Stimulated activated CD8-positive, alpha-beta memory T cell treated with anti-CD3 and anti-CD28 coated beads, Interleukin-4, amount 100 ng/mL, for 1 hour (primary cell): Measurements from ENCODE around the gene SLC16A9.
"Not testable (repeated sequence)": the region's sequence is repeated elsewhere in the genome, so short reads cannot be mapped to it uniquely, and the experiment has no call there.

ENCODE experiments used
- DNase-seq, 2 donors: peaks; one replicate each; pipeline ENCODE4 v3.0.0-alpha.2; 2020; ENCODE audit warnings: low read depth in 2 of 2, low spot score in 1 of 2

Gene SLC16A9

DNA sequence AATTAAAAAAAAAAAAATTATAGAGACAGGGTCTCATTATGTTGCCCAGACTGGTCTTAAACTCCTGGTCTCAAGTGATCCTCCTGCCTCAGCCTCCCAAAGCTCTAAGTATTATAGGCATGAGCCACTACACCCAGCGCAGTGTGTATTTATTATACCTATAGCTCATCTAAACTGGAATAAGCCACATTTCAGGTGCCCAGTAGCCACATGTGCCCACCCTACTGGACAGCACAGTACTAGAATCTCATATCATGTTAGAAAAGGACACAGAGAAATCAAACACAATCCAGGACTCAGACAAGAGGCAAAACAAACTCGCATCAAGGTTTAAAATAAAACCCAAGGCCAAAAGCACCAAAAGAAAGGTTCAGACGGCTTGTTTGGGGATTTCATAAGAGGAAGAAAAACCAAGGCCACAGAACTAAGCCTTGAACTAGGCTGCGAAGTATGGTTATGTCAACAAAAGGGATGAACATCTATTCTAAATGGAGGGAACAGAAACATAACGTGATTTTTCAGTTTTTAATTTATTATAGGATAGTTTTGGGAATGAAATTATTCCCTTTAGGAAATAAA lies 32.3 kb downstream of the SLC16A9 start:
- no peak for DNase-seq

DNA sequence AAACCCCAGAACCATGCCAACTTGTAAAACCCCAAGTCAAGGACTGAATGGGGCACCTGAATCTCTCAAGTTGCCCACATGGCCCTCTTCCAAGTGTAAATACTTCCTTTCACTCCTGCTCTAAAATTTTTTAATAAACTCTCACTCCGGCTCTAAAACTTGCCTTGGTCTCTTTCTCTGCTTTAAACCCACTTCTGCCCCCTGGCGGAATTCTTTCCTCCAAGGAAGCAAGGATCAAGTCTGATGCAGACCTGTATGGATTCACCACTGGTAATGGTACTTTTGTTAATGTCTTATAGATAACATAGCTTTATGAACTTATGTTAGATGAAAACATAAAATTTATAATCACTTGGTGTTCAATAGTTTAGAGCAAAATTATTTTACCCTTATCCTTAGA lies 33.8 kb downstream of the SLC16A9 start:
- no peak for DNase-seq

DNA sequence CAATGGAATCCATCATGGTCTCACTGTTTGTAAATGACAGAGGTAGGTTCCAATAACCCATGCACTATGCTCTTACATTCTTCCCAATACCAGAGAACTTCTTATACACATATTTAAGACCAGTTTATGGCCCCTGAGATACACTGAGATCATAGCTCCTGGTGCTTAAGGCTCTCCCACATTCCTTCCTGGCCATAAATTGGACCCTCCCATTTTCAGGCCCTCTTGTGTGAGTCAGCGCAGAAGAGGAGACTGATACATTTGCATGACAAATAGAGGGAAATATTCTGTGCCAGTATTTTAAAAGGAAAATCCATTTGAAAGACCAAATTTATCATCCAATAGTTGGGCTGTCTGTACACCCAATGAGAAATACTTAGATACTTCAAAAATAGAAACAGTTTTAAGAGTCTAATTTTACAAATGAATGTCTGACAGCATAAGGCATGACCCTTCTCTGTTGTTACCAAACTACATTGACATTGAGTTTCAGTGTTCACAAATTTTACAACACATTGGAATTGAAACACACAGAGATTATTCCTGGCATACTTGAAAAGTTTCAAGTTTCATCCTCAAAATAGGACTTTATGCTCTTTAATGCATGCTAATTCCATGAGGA lies 35.3 kb downstream of the SLC16A9 start:
- no peak for DNase-seq

DNA sequence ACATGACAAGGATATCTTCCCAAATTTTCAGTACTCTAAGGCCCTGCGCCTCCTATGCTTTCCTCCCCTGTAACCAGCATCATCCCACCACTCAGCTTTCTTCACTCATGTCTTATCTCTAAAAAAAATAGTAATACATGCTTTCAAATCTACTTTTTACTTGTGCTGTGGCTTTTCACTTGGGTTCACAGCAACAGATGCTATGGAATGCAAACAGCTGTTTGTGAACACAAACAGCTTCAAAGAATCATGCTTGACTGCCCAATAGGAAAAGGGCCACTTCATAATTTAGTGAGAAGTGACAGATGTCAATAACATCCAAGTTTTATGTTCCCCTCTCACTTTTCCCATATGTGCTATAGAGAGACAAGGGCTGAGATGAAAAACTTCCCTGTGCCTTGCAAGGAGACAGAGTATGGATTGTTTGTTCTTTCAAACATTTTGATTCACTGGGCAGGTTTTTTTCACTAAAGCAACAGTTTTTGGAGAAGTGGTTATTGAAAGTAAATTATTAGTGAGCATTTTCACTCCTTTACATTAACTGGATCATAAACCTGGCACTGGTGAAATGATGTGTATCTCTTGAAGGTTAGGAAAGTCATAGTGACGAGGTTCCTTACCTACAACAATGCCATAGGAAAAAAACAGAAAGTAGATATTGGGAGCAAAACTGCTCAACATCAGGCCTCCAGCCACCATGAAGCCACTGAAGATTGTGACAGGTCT lies 37.3 kb downstream of the SLC16A9 start:
- no peak for DNase-seq

DNA sequence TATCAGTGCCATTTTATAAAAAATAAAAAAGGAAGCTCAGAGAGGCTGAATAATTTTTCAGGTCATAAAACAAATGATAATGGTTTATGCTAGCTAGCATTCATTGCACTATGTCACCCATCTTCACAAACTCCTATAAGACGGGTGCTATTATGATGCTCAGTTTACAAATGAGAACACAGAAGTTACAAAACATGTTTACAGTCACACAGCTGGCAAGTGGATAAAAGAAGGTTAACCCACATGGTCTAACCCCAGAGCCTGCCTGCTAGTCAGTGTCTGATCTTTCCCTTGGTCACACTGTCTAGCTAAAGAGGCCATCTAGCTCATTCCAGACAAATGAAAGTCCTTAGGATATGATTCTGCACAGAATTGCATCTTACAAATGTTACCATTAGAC lies 39.4 kb downstream of the SLC16A9 start:
- DNase-seq, result no peak

DNA sequence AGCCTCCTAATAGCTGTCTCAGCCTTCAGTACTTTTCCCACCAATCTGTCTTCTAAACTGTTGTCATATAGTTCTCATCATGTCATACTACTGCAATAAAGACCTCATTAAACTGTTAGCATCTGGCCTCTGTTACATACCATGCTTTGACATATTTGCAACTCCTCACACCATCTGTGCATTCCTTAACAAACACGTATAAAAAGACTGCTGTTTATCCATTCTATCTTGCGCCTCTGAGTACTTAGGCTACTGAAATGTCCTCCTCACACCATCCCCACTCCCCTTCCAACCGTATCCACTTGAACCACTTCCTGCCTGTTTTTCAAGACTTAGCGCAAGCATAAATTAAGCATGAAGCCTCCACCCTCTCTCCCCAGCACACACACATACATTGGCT lies 41.6 kb downstream of the SLC16A9 start:
- DNase-seq, result no peak

DNA sequence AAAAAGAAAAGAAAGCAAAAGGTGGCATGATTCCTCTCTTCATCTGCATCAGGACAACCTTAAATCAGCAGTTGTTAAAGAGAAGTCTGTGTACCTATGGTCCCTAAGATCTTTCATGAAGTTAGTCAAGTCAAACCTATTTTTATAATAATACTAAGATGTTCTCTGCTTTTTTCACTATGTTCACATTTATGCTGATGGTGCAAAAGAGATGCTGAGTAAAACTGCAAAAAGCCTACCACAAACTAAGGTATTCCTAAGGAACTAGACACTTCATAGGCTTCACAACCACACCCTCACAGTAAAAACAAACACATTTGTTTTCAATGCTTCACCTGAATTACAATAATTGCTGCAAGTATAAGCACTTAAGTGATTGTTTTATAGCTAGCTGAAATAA lies 43.3 kb downstream of the SLC16A9 start:
- no peak for DNase-seq

DNA sequence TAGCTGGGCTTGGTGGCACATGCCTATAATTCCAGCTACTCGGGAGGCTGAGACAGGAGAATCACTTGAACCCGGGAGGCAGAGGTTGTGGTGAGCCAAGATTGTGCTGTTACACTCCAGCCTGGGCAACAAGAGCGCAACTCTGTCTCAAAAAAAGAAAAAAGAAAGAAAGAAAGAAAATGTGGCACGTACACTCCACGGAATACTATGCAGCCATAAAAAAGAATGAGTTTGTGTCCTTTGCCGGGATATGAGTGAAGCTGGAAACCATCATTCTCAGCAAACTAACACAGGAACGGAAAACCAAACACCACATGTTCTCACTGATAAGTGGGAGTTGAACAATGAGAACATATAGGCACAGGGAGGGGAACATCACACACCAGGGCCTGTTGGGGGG lies 46.4 kb downstream of the SLC16A9 start:
- DNase-seq, result not testable (repeated sequence)

DNA sequence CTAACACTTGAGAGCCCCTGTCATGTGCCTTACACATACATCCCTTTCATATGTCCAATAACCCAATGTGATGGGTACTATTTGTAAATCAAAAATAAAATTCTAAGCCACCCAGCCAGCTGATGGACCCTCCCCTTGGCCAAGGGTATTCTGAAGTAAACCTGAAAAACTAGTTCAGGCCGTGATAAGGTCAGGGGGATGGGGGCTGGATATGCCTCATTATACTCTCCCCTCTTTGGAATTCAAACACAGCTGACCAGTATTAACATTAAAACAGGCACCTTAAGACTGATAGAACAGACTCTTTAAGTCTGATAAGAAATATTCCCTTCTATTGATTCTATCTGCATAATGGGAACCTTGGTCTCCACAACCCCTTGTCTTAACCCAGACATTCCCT lies 51.9 kb downstream of the SLC16A9 start:
- DNase-seq, result no peak

DNA sequence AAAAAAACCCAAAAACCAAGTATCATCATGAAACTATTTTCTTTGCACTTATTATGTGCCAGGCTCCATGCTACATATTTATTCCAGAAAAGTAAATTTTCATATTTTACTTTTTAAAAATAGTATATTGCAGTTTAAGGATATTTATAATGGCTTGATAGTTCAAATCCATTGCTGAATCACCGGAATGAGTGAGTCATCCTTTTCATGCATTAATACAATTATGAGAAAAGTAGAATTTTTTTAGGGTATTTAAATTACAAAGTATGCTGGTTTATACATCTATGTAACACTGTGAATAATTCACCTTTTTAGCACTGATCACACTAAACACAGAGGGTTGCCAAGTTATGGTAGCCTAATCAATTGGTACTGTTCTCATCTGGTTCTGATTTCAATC lies 54.3 kb downstream of the SLC16A9 start:
- no peak for DNase-seq

DNA sequence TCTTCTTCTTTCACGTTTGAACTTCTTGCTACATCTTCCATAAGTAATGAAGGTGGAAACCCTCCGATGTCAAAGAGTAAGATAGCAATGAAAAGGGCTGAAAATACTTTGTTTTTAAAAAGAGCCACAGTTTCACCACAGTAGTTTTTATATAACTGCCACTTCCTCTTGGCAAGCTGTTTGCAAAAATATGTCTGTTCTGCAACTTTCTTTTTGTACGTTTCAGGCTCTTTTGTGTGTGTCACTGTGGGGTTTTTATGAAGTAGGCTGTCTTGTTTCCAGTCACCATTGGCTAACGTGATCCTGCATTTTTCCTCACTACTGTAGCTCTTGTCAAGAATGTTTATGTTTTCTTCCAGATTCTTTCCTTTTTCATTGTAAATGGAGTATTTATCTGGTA lies 55.6 kb downstream of the SLC16A9 start:
- DNase-seq, result no peak

DNA sequence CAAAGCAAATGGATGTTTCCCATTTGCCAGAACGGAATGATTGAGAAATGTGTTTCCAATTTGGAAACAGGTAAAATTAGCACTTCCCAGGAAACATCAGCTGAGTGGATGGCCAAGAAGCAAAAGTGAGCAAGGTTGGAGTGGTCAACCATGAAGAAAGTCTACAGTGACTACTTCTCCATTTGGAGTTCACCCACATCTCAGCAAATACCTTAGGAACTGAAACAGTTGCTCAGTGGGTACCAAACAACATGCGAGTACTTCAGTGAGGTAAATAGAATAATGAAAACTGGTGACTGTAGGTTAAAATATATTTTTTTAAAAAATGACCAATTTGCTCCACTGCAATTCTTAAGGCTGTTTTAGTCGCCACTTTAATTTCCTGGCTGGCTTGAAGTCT lies 57.7 kb downstream of the SLC16A9 start:
- no peak for DNase-seq

DNA sequence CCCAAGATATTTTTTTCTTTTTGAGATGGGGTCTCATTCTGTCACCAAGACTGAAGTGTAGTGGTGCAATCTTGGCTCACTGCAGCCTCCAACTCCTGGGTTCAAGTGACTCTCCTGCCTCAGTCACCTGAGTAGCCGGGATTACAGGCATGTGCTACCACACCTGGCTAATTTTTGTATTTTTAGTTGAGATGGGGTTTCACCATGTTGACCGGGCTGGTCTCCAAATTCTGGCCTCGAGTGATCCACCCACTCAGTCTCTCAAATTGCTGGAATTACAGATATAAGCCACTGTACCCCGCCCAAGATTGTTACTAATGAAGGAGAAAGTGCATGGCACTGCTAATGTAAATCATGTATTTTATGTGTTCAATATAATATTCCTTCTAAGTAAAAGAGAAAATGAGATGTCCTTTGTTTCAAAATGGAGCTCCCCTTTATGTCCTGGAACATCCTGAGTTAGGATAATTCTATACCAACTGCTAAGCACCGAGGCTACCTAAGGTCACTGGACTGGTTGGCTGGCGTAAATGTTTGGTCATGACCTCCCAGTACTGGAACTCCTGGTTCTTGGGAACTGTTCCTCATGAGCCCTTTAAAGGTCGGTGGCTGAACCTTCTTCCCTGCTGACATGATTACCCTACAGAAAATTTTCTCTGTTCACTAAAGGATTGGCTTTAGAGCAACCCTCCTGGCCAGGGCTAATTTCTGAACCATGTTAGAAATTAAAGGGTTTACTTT lies 59.9 kb downstream of the SLC16A9 start:
- DNase-seq, result no peak

DNA sequence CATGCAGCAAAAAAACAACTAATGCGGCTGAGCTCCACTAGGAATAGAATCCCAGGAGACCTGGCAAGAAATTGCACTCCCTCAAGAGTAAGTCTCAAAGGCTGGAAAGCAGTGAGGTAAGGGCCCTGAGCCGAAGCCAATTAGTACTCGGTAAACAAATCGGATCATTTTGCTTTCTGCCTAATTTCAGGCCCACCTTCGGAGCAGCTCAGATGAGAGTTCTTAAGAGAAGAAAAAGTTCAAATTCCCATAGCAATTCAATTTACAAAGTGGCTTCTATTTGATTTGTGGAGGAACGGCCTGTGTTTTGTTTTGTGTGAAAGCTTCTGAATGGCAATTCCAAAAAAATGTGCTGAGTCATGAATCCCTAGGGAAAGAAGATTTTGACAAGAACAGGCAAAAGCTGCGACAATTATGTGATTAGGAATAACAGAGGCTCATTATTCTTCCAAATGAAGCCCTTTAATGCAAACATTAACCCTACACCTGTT lies 60.9 kb downstream of the SLC16A9 start:
- DNase-seq, result no peak

DNA sequence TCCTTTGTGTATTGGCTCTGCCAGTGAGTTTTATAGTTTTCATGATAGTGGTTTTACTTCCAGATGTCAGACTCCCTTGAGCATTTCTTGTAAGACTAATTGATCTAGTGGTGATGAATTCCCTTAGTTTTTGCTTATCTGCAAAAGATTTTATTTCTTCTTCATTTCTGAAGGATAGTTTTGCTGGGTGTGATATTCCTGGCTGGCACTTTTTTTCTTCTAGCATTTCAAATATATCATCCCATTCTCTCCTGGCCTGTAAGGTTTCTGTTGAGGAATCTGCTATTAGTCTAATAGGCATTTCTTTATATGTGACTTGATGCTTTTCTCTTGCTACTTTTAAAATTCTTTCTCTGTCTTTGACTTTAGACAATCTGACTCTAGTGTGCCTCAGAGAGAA lies 64.8 kb downstream of the SLC16A9 start:
- DNase-seq, result no peak

DNA sequence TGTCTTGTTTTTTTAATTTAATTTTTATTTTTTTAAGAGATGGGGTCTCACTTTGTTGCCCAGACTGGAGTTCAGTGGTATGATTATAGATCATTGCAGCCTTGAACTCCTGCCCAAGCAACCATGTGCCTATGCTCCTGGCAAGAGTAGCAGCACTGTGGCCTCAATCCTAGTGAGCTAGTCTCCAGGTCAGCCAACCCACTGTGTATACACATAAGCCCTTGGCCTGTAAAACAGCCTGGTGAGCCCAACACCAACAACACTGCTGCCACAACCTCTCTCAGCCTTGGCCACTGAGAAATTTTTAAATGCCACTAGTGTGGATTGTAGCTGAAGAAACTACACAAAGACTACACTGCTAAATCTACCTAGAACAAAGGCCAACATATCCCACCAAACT lies 68.0 kb downstream of the SLC16A9 start:
- not testable (repeated sequence) for DNase-seq

DNA sequence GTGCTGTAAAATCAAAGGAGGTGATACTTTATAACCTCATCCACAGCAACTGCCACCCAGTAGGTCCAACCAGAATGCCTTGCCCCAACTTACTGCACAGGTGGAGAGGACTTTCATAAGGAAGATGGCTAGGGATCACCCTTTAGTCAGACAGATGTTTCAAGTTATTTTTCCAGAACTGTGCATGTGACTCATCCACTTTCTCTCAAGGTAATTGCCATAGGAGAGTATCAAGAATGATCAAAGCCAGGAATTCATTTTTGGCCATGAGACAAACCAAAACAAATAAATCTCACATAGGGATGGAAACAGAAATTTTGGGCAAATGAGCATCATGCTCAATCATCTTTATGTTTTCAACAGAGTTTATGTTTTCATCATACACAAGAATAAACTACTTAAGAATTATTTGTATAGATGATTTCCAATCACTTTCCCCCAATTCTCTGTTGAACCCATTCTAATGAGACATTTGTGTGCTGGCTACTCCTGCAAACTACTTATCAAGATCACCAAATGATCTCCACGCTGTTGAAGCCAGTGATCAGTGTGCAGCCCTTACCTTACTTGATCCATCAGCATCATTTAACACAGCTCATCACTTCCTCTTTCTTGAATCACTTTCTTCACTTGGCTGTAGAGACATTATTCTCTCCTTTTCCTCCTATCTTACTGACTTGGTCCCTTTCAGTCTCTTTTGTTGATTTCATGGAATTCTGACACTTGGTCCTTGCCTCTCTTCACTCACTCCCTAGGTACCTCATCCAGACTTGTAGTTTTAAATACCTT lies 74.0 kb downstream of the SLC16A9 start:
- no peak for DNase-seq

DNA sequence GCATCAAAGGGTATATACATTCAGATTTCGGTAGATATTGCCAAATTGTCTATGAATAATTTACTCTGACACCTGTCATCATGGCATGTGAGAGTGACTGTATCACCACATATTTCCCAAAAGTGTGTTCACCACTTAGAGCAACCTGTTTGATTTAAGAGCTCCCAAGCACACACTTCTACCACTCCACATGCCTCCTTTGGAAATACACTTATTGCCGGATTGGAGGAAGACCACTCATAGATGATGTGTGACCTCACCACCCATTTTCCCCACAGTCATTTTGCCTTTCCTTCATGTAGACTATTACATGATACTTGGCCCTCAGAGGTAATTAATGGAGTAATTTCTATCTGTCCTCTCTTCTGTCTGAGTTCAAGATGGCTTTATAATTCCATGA lies 75.5 kb downstream of the SLC16A9 start:
- no peak for DNase-seq

DNA sequence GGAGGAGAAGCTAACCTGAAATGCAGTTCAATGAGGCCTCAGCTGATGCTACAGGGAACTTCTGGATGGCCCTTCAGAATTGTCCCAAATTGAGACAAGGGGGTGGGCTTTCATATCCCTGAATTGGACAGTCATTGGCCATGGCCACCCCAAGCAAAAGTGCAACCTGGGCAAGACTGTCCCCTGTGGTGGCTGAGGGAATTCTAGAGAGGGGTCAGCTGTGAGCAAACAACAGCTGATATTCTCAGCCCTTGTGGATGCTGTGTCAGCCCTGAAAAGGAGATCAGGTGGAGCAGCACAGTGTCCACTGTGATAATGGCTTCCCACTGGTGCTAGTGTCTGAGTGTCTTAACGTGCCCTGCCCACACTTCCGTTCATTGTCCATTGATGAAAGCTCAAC lies 76.6 kb downstream of the SLC16A9 start:
- DNase-seq, result no peak

DNA sequence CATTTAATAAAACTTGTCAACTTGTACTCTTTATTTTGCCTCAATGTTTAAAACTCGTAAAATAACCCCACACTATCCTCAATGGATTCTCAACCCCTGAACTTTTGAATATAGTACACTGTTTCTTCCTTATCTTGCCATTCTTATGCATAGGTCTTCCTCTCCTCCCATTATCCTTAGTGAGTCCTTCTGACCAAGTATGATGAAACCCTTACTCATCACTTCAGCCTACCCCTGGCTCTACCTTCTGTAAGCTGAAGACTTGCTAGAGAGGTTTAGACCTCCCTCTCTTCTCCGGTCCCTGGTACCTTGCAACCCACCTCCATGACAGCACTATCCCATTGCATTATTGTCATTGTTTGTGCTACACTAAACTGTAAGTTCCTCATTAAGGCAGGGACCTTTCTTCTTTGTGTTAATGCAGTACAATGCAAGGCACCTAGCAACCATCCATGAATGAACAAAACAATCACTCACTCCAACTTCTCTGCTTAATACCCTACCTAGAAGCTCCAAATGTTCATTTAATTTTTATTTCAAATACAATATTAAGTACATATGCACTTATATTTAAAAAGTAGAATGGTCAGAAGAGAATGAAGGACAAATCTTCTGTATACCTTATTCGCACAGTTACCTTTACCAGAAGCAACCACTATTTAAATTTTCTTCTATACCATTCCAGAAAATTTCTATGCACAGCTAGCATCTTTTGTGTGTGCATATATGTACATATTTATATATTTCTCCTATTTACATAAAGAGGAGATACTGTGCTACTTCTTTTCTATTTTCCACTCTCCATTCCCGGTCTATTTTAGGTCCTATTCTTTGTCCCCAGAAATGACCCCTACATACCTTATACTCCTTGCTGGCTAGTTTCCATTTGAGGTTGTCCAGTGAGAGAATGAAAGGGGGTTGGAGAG lies 77.5 kb downstream of the SLC16A9 start:
- DNase-seq, result no peak
